HepG2 (cell line): ENCODE data around the gene EMC9.

Experiments
- AFF4 ChIP-seq: sonication (generic); formaldehyde crosslinking; IDR thresholded peaks from 2 replicates; pipeline ENCODE4 v1.4.0; 2020; ENCODE audit warnings: missing genetic modification reagents
- ATF6 ChIP-seq: sonication (generic); formaldehyde crosslinking; conservative IDR thresholded peaks from 2 replicates; pipeline ENCODE4 v1.4.0; 2020; ENCODE audit warnings: missing genetic modification reagents
- CCAR2 ChIP-seq: fragments of 200-400 bp; formaldehyde crosslinking; optimal IDR thresholded peaks from 2 replicates; pipeline ENCODE3; 2018; ENCODE audit warnings: low read depth, mild to moderate bottlenecking, low read length, moderate library complexity
- CREB1 ChIP-seq, 2 experiments: fragments of 450-650 bp in 1 of 2; IDR thresholded peaks; 2 replicates each; pipeline ENCODE4 v1.6.1; 2016 to 2017; ENCODE audit warnings: control low read depth in 1 of 2, mild to moderate bottlenecking in 1 of 2, missing compliant biosample characterization in 1 of 2, missing genetic modification characterization in 1 of 2
- CTCF ChIP-seq: sonication (generic); formaldehyde crosslinking; IDR thresholded peaks from 2 replicates; pipeline ENCODE4 v1.5.0; 2020; ENCODE audit warnings: mild to moderate bottlenecking, missing genetic modification reagents, moderate library complexity
- GABPA ChIP-seq, 2 experiments: IDR thresholded peaks; 2 replicates each; pipeline ENCODE4 v1.6.1; 2011 to 2016; ENCODE audit warnings: low read depth in 2 of 2, low read length in 1 of 2, missing biosample characterization in 1 of 2, missing genetic modification characterization in 1 of 2
- HNF4G ChIP-seq, 2 experiments: sonication (generic) in 1 of 2; formaldehyde crosslinking in 1 of 2; IDR thresholded peaks; 2 replicates each; pipeline versions ENCODE4 v1.4.0 to v1.6.1; 2011 to 2020; ENCODE audit warnings: borderline replicate concordance in 2 of 2, low read depth in 2 of 2, mild to moderate bottlenecking in 2 of 2, low read length in 1 of 2, missing genetic modification reagents in 1 of 2, moderate library complexity in 1 of 2
- NR2F6 ChIP-seq, 2 experiments: IDR thresholded peaks; 2 replicates each; pipeline ENCODE4 v1.6.1; 2016; ENCODE audit warnings: antibody characterized with exemption in 1 of 2, mild to moderate bottlenecking in 1 of 2
- POLR2AphosphoS2 ChIP-seq: IDR thresholded peaks from 2 replicates; pipeline ENCODE4 v1.6.1; 2011; ENCODE audit warnings: low read depth, low read length, improper control_type of control experiment
- POLR2AphosphoS5 ChIP-seq: IDR thresholded peaks from 2 replicates; pipeline ENCODE4 v1.6.1; 2012; ENCODE audit warnings: low read depth, low read length
- TBL1XR1 ChIP-seq: fragments of 150-350 bp; IDR thresholded peaks from 2 replicates; pipeline ENCODE4 v1.6.1; 2014; ENCODE audit warnings: borderline replicate concordance, low read length; ENCODE audit not compliant: partially characterized antibody
- UBTF ChIP-seq: sonication (generic); formaldehyde crosslinking; IDR thresholded peaks from 2 replicates; pipeline ENCODE4 v1.4.0; 2020; ENCODE audit warnings: mild to moderate bottlenecking, missing genetic modification reagents
- ZNF619 ChIP-seq: sonication (generic); formaldehyde crosslinking; IDR thresholded peaks from 2 replicates; pipeline ENCODE4 v1.4.0; 2020; ENCODE audit warnings: mild to moderate bottlenecking, missing genetic modification reagents
- ZNF704 ChIP-seq: sonication (generic); formaldehyde crosslinking; IDR thresholded peaks from 2 replicates; pipeline ENCODE4 v1.8.1; 2023; ENCODE audit warnings: mild to moderate bottlenecking, inconsistent platforms, moderate library complexity, missing genetic modification reagents, borderline replicate concordance

GRCh38 chr14:24189460-24189859 is 48.1 kb upstream of the EMC9 start:
- TF ChIP-seq CTCF (CRISPR knock-in tag) (no peak), UBTF (CRISPR knock-in tag) (no peak), AFF4 (no peak), ZNF704 (CRISPR knock-in tag) (no peak), TBL1XR1 (no peak), CREB1 (IDR thresholded peaks at IDR 0.05) (no peak), CREB1 (CRISPR knock-in tag; IDR thresholded peaks at IDR 0.05) (no peak), GABPA (IDR thresholded peaks at IDR 0.05; ENCODE audit: low read depth, low read length) (no peak), GABPA (CRISPR knock-in tag; IDR thresholded peaks at IDR 0.05; ENCODE audit: low read depth) (no peak), ZNF619 (no peak), POLR2AphosphoS2 (no peak), ATF6 (CRISPR knock-in tag) (no peak), POLR2AphosphoS5 (no peak), CCAR2 (no peak), NR2F6 (IDR thresholded peaks at IDR 0.05) (no peak), NR2F6 (CRISPR knock-in tag; IDR thresholded peaks at IDR 0.05) (no peak), HNF4G (IDR thresholded peaks at IDR 0.05; ENCODE audit: borderline replicate concordance, low read depth, low read length) (no peak), HNF4G (CRISPR knock-in tag; IDR thresholded peaks at IDR 0.05; ENCODE audit: borderline replicate concordance, low read depth) (no peak)
